ENCODE results near the gene MMAB. TPM values are rescaled to one million over a fixed set of nuclear protein-coding genes. Genes with fewer than 3 reads are reported as not detected.

MMAB gene
- total RNA-seq, 1 donor from 2014 or later: 24.7 TPM

DNA sequence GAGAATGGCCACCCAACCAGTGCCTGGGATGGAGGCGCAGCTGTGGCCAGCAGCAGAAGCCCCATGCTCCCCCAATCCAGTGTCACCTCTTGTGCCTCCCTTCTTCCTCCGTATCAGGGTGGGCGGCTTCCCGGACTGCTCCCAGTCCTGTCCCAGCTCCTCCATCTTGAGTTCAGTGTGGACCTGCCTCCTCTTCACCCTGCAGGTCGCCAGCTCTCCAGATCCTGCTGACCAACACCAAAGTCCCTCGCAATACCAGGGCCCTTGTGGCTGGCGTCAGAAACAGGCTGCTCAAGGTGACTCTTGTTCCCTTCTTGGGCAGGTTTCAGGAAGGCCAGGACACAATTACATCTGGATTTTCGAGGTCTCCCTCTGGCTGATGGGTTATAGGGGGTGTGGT lies 17.3 kb upstream of the MMAB start:
- peaks cover 34% of the 10 kb centered on the region for H3K4me1 Mint-ChIP-seq
- H3K36me3 Mint-ChIP-seq: peaks cover 17% of the 10 kb centered on the region
- Histone ChIP-seq H3K9me3 (ENCODE audit: low read depth) (no peaks in the 10 kb centered on the region), H4K20me1 (ENCODE audit: low read depth) (no peaks in the 10 kb centered on the region), H3K79me2 (ENCODE audit: low read depth) (no peaks in the 10 kb centered on the region), H3K4me2 (no peak overlapping the region), H2AFZ (replicated peaks) (no peak overlapping the region), H3K27ac (no peak overlapping the region), H3F3A (ENCODE audit: low read depth) (peaks cover 14% of the 10 kb centered on the region), H3K4me1 (peaks cover 26% of the 10 kb centered on the region), H3K4me3 (no peak overlapping the region), H3K9ac (no peak overlapping the region), H3K27me3 (no peaks in the 10 kb centered on the region), H3K36me3 (no peaks in the 10 kb centered on the region)
- peaks cover 2% of the 10 kb centered on the region for H3K27me3 Mint-ChIP-seq (ENCODE audit: insufficient read depth, low read depth)
- no peaks in the 10 kb centered on the region for H3K9me3 Mint-ChIP-seq
- DNase-seq (ENCODE audit: low spot score): no peak
- H3K4me3 Mint-ChIP-seq: no peak overlapping the region
- peak overlapping the region; percentile 82 for H3K27ac Mint-ChIP-seq
- TF ChIP-seq EZH2 (IDR thresholded peaks at IDR 0.05): no peak
- TF ChIP-seq, protein P1, sequence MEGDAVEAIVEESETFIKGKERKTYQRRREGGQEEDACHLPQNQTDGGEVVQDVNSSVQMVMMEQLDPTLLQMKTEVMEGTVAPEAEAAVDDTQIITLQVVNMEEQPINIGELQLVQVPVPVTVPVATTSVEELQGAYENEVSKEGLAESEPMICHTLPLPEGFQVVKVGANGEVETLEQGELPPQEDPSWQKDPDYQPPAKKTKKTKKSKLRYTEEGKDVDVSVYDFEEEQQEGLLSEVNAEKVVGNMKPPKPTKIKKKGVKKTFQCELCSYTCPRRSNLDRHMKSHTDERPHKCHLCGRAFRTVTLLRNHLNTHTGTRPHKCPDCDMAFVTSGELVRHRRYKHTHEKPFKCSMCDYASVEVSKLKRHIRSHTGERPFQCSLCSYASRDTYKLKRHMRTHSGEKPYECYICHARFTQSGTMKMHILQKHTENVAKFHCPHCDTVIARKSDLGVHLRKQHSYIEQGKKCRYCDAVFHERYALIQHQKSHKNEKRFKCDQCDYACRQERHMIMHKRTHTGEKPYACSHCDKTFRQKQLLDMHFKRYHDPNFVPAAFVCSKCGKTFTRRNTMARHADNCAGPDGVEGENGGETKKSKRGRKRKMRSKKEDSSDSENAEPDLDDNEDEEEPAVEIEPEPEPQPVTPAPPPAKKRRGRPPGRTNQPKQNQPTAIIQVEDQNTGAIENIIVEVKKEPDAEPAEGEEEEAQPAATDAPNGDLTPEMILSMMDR (IDR thresholded peaks at IDR 0.05): no peak
- no peak for TF ChIP-seq EZH2phosphoT487 (IDR thresholded peaks at IDR 0.05)

DNA sequence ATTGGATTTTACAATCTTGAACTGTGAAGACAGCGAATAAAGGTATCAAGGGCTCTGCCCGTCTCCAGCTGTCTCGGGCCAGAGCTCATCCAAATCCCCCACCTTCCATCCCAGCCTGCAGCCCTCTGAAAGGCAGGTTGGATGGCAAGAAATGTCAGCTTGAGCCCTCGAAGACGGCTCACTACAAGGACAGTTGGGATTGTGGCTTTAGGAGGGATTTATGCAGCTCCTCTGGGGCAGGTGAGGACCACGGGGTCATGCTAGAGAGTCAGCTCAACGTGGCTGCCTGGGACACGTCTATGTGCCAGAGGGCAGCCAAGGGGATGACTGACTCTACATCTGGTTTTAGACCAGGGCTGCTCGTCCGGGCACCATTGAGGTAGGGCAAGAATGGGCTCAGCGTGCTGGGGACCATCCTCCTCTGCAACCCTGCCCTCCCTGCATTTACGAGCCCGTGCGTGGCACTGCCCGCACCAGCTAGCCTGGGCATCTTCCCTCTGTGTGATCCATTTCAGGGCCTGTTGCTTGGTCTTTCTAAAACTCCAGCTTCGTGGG lies 16.5 kb upstream of the MMAB start:
- H3K27me3 Mint-ChIP-seq (ENCODE audit: insufficient read depth, low read depth): peaks cover 4% of the 10 kb centered on the region
- H3K4me1 Mint-ChIP-seq: peaks cover 34% of the 10 kb centered on the region
- no peaks in the 10 kb centered on the region for H3K9me3 Mint-ChIP-seq
- TF ChIP-seq, protein P1 (IDR thresholded peaks at IDR 0.05): no peak
- no peak for TF ChIP-seq EZH2 (IDR thresholded peaks at IDR 0.05)
- H3K4me2 ChIP-seq: peak overlapping the region; percentile 31
- H3K79me2 ChIP-seq (ENCODE audit: low read depth): no peaks in the 10 kb centered on the region
- H3K9me3 ChIP-seq (ENCODE audit: low read depth): no peaks in the 10 kb centered on the region
- H3K4me3 Mint-ChIP-seq: no peak overlapping the region
- no peak overlapping the region for H3K4me3 ChIP-seq
- H3K4me1 ChIP-seq: peaks cover 26% of the 10 kb centered on the region
- H4K20me1 ChIP-seq (ENCODE audit: low read depth): no peaks in the 10 kb centered on the region
- H3K36me3 ChIP-seq: no peaks in the 10 kb centered on the region
- H3K27ac ChIP-seq: peak overlapping the region; percentile 67
- no peak for DNase-seq (ENCODE audit: low spot score)
- H3K9ac ChIP-seq: no peak overlapping the region
- peaks cover 14% of the 10 kb centered on the region for H3F3A ChIP-seq (ENCODE audit: low read depth)
- H2AFZ ChIP-seq (replicated peaks): no peak overlapping the region
- H3K27ac Mint-ChIP-seq: peak overlapping the region; percentile 57
- H3K36me3 Mint-ChIP-seq: peaks cover 17% of the 10 kb centered on the region
- H3K27me3 ChIP-seq: no peaks in the 10 kb centered on the region

DNA sequence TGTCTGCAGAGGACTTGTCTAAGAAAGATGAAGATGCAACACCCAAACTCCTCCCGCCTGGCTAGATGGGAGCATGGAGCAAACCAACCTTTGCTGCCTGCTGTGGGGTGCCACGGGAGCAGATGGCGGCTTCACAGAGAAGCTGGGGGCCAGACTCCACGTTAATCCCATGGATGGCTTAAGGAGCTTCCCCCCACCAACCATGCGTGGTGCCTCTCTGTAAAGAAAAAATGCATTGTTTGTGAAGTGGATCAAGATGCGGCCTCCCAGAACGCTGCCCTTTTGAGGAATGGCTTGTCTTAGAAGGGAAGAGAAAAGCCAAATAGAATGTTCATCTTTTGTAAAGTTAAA lies 15.9 kb upstream of the MMAB start:
- H3K36me3 ChIP-seq: no peaks in the 10 kb centered on the region
- H3K27ac Mint-ChIP-seq: peak overlapping the region; percentile 78

More for the DNA sequence above, 15.9 kb upstream of the MMAB start:
- Mint-ChIP-seq H3K27me3 (ENCODE audit: insufficient read depth, low read depth) (peaks cover 4% of the 10 kb centered on the region), H3K36me3 (peaks cover 14% of the 10 kb centered on the region), H3K9me3 (no peaks in the 10 kb centered on the region), H3K4me3 (no peak overlapping the region), H3K4me1 (peaks cover 34% of the 10 kb centered on the region)
- H2AFZ ChIP-seq (replicated peaks): no peak overlapping the region
- peaks cover 14% of the 10 kb centered on the region for H3F3A ChIP-seq (ENCODE audit: low read depth)
- H3K79me2 ChIP-seq (ENCODE audit: low read depth): no peaks in the 10 kb centered on the region
- peak; percentile 70 for DNase-seq (ENCODE audit: low spot score)
- H3K9me3 ChIP-seq (ENCODE audit: low read depth): no peaks in the 10 kb centered on the region
- H3K4me1 ChIP-seq: peaks cover 26% of the 10 kb centered on the region
- TF ChIP-seq EZH2 (IDR thresholded peaks at IDR 0.05) (no peak), EZH2phosphoT487 (IDR thresholded peaks at IDR 0.05) (no peak)
- TF ChIP-seq, protein P1 (IDR thresholded peaks at IDR 0.05): no peak
- H3K27me3 ChIP-seq: no peaks in the 10 kb centered on the region
- H4K20me1 ChIP-seq (ENCODE audit: low read depth): no peaks in the 10 kb centered on the region
- H3K27ac ChIP-seq: peak overlapping the region; percentile 67
- H3K4me3 ChIP-seq: no peak overlapping the region
- H3K4me2 ChIP-seq: peak overlapping the region; percentile 31
- no peak overlapping the region for H3K9ac ChIP-seq
